HG02870 (cell line): ENCODE measurements around the gene FAM180A.
"Not testable (repeated sequence)": the region's sequence is repeated elsewhere in the genome, so short reads cannot be mapped to it uniquely, and the experiment has no call there.

Source experiments
- ATAC-seq: cut with Tn5 transposase; IDR thresholded peaks from one replicate; pipeline ENCODE4 v1.9.1; 2021; ENCODE audit warnings: mild to moderate bottlenecking, moderate library complexity; ENCODE audit not compliant: unreplicated experiment

The FAM180A gene

GRCh38 chr7:135742371-135742770 is 6.2 kb downstream of the FAM180A start:
- no peak for ATAC-seq

GRCh38 chr7:135741905-135742304 is 6.7 kb downstream of the FAM180A start:
- no peak for ATAC-seq

DNA sequence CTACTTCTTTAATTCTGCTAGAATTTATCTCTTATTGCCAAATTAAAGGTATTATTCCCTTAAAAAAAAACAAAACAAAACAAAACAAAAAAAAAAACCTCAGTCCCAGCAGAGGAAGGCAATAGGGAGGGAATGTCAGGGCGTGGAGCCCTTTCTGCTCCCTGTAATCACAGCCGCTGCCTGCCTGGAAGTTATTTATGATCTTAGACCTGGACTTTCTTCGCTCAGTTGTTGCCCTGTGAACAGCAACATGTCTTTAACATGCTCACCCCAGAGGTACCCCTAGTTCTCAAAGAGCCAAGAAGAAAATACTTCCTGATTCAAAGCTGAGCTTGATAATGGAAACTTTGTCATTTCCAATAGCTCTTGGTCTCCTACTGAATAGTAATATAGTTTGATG is 7.7 kb downstream of the FAM180A start:
- no peak for ATAC-seq

DNA sequence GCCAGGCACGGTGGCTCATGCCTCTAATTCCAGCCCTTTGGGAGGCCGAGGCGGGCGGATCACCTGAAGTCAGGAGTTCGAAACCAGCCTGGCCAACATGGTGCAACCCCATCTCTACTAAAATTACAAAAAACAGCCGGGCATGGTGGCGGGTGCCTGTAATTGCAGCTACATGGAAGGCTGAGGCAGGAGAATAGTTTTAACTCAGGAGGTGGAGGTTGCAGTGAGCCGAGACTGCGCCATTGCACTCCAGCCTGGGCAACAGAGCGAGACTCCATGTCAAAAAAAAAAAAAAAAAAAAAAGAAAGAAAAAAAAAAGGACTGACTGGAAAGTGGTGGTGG is 11.3 kb downstream of the FAM180A start:
- not testable (repeated sequence) for ATAC-seq

GRCh38 chr7:135736586-135737305 is 11.9 kb downstream of the FAM180A start:
- no peak for ATAC-seq

GRCh38 chr7:135734343-135734689 is 14.3 kb downstream of the FAM180A start:
- no peak for ATAC-seq

DNA sequence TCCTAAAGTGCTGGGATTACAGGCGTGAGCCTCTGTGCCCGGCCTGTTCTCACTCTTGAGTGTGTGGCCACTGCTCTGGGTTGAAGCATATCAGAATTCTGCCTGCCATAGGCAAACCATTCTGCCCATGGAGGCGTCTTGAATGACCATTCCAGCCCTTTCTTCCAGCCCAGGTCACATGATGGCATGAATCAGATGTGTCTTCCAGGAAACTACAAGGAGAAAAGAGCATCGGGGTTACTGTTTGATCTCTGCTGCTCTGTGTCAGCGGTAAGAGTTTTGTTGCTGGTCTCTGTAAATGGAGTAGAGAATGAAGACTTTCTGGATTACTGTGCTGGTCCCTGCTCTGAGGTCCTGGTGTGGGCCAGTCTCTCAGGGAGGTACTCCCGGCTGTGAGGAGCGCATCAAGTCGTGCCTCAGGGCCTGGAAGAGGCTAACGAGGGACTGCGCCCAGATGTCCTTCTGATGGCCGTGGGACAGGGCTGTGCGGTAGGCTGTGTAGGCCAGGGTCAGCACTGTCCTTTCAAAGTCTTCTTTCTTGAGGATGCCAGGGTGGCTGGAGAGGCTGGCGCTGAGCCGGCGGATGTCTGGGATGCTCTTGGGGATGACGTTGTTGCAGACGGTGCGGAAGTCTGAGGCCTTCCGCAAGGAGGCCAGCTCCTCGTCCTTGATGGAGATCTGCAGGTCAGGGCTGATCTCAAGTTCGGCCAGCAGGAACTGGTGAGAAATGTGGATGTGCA is 14.8 kb downstream of the FAM180A start:
- ATAC-seq = no peak

GRCh38 chr7:135731131-135731530 is 17.5 kb downstream of the FAM180A start:
- no peak for ATAC-seq

- no peak for ATAC-seq
Observed at GRCh38 chr7:135729230-135729629, 19.4 kb downstream of the FAM180A start.

DNA sequence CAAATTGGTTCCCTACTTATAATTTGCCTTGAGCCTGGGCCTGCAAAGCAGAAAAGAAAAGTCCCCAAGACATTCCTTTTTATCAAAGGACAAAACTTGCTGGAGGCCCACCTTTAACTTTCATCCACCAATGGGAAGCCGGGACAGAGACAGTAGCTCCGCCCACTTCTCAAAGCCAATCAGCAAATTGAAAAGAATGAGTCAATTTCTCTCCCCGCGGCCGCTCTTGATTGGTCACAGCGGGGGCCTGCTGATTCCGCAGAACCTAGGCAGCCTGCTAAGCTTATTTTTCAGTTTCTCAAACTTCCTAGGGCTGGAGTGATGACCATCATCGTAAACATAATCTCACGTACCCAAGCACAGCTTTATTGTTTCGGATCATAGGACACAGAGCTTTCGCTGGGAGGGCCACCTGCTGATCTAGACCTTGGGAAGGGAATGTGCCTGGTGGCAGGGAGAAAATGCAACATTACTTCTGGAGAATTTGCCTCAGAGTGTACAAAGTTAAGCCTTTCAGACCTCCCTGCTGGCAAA is 20.4 kb downstream of the FAM180A start, which contains the start of gene SLC13A4:
SLC13A4 (minus strand) TSS at position 51 of the 534 bp plus-strand sequence. CDS start 690 bp downstream, outside the sequence.
- no peak for ATAC-seq

DNA sequence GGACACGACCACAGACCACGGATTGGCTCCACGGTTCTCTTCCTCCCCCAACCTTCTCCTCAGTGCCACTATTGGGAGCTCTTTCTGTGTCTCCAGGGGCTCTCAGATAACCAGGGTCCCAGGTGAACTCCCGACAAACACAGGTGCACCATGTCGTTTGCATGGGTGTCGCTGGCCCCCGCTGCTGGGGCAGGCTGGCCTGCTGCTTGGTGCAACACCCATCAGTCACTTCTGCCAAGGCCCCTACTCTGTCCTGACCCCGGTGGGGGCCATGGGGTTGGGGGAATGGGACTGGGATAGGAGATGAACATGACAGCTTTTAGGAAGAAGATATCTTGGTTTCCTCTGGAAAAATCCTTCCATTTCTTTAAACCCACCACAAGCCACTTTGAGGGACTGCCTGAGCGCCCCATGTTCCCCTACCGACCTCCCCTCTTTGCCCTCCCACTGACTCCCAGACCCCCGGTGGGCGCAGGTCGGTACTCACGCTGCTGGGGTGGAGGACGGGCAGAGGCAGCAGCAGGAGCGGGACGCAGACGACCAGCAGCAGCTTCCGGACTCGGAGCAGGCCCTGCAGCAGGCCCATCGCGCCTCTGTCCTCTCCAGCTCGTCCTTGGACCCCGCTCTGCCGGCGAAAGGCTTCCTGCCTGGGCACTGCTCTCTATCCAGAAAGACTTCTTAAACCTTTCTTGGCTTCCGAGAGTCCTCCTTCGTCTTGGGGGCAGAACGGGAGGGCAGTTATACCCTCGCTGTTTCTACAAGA is 21.5 kb downstream of the FAM180A start:
- no peak for ATAC-seq

- no peak for ATAC-seq
Observed at GRCh38 chr7:135726276-135726788, 22.3 kb downstream of the FAM180A start.

- ATAC-seq = no peak
Observed at GRCh38 chr7:135723411-135723810, 25.2 kb downstream of the FAM180A start.

DNA sequence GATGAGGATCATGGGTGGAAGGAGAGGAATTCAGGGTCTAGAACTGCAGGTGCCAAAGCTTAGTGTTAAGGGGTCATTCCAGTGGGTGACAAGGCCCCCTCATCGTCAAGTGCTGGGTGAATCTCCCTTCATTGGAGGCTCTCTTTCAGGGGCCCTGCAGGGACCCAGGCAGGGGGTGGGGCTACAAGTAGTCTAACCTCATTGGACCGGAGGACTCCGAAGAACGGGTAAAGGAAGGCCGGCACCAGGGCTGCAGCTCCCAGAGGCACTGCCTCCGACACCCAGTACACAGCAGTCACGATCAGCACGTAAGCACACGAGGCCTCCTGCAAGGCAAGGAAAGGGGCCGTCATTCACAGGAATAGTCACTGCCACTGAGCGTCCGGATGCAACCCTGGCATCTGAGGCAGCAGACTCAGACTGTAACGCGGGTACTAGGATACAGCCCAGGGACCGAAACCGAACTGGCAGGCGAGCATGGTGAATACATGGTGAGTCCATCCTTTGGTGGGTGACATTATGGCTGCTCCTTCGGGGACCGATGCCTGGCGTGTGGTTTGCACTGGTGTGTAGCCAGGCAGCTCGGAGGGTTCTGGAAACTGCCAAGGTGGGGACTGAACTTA is 27.3 kb downstream of the FAM180A start:
- no peak for ATAC-seq

DNA sequence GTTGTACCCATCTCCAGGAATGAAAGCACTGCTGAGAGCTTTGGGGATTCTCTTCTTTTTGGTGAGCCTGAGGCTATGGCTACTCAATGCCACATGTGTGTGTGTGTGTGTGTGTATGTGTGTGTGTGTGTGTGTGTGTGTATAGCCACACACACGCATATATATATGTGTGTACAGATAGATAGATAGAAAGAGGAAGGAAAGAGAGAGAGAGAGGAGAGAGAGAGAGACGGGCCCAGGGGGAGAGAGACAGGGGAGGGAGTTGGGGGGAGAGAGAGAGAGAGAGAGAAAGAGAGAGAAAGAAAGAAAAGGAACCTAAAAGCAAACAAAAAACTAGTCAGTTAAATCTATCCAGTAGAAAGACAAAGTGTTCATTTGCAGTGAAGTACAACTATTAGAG is 28.9 kb downstream of the FAM180A start:
- no peak for ATAC-seq

- ATAC-seq = no peak
Observed at GRCh38 chr7:135718794-135719437, 29.7 kb downstream of the FAM180A start.

DNA sequence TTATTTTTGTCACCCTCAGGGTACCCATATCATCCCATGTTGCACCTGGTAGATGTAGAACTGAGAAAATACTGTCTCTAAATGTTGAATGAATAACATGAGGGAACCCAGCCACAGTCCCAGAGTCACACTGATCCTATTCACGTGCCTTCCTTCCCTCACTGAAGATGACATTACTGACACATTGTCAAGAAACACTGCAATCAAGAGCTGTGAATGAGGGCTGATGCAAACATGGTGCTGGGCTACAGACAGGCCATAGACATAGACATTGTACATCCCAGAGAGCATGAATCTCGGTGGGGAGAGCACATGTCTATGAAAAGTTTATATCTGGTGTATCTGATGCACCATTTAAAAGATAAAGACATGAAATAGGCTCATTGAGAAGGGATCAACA is 30.4 kb downstream of the FAM180A start:
- ATAC-seq = no peak

DNA sequence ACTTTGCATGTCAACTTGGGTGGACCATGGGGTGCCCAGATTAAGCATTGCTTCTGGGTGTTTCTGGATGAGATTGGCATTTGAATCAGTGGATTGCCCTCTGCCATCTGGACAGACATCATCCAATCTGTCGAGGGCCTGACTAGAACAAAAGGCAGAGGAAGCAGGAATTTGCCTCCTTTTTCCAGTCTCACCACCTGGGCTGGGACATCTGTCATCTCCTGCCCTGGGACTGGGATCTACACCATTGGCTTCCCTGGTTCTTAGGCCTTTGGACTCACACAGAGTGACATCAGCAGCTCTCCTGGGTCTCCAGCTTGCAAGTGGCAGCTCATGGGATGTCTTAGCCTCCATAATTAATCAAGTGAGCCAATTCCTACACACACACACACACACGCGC is 30.9 kb downstream of the FAM180A start:
- no peak for ATAC-seq

GRCh38 chr7:135716677-135717238 is 31.9 kb downstream of the FAM180A start:
- no peak for ATAC-seq

- no peak for ATAC-seq
Observed at GRCh38 chr7:135715673-135716072, 32.9 kb downstream of the FAM180A start.
